Hepatic stellate cell (primary cell): Measurements from ENCODE around the gene TRAPPC12.

Experiments used
- DNase-seq: peaks from one replicate; pipeline ENCODE4 v3.0.0; 2011; ENCODE audit warnings: low spot score

The TRAPPC12 gene

GRCh38 chr2:3470166-3470651 lies 90.7 kb downstream of the TRAPPC12 start:
- DNase-seq = peak; percentile 93

DNA sequence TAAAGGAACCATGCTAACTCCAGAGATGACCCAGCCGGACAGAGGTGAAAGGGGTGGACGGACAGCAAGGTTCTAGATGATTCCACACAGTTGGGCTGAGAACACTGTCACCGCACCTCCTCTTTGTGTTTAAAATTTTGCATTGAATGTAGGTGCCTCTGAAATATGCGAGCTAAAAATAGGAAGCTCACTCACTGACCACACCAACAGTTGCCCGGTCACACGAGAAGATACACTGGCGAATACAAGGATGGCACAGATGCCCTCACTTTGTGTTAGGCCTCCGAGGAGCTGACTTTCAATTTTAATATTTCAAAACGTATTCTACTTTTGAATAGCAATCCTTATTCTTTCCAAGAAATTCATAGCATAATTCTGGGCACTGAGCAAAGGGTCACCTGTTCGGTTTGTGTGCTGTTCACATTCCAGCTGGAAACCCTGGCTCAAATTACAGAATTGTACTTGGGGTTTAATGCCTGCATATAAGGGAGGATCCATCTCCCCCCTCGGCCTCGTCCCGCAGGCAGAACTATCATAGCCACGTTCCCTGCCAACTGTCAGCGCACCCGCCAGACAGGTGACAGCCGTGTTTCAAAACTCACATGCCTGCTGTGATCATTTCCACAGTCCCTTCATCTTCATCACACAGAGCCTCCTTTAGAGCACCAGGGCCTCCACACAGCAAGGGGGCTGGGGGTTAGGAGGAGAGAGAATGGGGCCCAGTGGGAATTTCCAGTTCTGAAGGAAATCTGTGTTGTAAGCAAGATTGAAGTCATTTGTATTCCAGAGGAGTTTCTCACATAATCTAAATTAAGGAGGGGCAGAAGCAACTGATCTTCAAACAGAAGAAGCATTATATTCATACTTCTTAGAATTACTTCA lies 91.6 kb downstream of the TRAPPC12 start:
- peak; percentile 29 for DNase-seq

DNA sequence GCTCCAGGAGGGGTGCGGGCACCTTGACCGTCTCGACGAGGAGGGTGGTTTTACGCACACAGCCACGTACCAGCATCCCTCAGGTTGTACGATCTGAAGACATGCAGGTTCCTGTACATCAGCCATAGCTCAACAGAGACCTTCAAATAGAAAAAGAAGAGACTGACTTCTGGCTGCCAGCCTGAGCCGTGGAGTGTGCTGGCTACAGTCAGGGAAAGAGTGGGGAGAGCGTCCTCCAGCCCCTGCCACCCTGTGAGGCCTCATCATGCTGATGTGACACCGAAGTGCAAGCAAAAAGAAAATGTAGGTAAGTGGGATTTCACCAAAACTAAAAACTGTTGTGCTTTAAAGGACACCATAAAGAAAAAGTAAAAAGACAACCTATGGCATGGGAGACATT lies 92.8 kb downstream of the TRAPPC12 start:
- no peak for DNase-seq

DNA sequence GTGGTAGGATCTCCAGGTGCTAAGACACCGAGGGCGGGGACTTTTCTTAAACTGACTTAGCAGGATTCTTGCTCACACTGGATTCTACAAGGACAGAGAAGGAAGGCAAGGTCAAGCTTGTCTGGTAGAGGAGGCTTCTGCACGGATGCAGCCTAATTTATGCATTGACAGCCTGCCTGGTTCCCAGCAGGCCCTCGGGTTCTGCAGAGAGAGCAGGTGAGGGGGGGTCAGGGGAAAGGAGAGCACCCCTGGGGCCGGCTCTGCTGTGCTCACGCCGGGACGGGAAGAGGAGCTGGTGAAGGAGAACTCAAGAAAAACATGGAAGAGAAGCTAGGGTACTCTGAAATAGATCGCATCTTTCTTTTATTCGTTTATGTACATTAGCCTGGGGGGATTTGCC lies 93.5 kb downstream of the TRAPPC12 start:
- DNase-seq = no peak

GRCh38 chr2:3475771-3476170 lies 96.3 kb downstream of the TRAPPC12 start:
- no peak for DNase-seq

- no peak for DNase-seq
Measured at GRCh38 chr2:3476321-3476984, 97.0 kb downstream of the TRAPPC12 start.

DNA sequence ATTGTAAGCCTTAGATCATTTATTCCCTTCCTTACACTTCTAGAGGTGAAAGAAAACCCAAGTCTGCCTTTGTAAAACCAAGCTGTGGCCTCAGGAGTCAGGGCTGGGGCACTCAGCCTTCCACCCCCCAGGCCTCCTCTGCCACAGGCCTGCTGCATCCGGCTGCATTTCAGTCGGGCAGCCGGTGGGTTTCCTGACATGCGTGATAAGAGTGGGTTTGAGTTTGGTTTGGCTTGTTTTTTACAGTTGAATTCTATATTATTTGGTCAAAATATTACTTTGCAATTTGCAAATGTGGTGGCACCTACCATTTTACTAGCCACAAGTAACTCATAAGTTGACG lies 97.5 kb downstream of the TRAPPC12 start:
- DNase-seq = no peak

DNA sequence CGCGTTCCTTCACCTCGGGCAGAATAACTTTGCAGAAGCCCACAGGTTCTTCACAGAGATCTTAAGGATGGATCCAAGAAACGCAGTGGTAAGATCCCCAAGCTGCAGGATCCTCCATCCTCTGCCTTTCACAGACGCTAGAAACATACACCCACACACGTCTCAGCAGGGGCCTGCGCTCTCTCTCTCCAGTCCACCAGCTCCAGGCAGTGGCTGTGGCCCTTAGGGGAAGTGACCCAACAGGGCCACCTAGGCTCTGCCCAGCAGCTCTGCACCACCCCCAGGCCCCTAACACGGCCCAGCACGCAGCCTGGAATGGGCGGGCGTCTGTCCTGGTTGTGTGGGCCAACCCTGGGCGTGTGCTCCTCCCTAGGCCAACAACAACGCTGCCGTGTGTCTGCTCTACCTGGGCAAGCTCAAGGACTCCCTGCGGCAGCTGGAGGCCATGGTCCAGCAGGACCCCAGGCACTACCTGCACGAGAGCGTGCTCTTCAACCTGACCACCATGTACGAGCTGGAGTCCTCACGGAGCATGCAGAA lies 99.4 kb downstream of the TRAPPC12 start:
- no peak for DNase-seq

DNA sequence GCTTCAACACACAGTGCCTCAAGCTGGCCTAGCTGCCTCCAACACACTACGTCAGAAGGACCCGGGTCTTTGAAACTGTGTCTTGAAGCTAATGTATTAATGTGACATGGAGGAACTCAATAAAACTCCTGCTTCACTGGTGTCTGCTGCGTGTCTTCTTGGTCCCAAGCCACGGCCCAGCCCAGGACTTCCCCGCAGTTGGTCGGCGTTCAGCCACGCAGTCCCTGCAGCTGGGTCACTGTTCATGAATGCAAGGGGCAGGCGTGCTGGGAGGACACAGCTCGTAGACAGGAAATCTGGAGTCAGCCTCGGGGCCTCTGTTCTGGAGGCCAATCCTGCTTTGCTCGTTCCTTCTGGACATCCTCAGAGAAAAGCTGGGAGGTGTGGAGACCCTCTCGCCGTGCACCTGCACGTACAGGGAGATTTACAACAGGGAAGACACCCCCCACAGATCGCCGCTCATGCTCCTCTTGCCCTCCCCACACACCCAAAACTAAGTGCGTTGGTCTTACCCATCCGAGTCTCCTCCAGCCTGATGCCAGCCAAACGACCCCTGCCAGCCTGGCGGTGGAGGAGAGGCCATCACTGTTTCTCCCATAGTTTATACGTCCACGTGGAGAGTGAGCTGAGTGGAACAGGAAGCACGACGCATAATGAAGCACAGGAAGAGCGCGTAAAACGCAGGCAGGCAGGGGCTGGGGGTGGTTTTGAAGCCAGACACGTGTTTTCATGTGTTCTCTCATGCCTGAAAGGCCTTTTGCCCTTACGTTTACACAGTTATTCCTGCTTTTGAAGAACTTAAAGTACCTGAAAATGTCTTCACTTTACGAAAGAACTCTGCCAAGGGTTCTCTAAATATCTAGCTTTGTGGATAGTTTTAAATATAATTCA lies 100.2 kb downstream of the TRAPPC12 start:
- no peak for DNase-seq

GRCh38 chr2:3480352-3481010 lies 101.0 kb downstream of the TRAPPC12 start:
- DNase-seq = no peak

GRCh38 chr2:3481011-3481400 lies 101.5 kb downstream of the TRAPPC12 start:
- no peak for DNase-seq

- no peak for DNase-seq
Measured at GRCh38 chr2:3481736-3482362, 102.4 kb downstream of the TRAPPC12 start.

DNA sequence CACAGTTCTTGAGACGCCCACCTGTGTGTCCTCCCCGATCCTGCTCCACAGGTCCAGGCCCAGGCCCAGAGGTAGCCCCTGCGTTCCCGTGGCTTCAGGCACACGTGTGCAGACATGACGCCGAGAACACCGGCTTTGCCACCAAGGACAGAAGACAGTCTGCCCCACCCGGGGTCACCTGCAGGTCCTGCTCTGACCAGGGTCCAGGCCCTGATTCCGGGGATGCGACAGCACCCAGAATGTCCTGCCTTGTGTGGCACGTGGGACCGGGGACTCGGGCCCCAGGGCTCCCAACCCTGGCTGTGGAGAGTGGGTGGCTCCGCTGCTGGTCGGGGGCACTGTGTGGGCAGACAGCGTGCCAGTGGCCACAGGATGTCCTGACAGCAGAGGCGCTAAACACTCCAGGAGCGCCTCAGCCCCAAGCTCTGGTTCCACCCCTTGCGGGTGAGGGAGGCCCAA lies 102.9 kb downstream of the TRAPPC12 start:
- no peak for DNase-seq

GRCh38 chr2:3483227-3483985 lies 103.9 kb downstream of the TRAPPC12 start:
- DNase-seq = peak; percentile 83

DNA sequence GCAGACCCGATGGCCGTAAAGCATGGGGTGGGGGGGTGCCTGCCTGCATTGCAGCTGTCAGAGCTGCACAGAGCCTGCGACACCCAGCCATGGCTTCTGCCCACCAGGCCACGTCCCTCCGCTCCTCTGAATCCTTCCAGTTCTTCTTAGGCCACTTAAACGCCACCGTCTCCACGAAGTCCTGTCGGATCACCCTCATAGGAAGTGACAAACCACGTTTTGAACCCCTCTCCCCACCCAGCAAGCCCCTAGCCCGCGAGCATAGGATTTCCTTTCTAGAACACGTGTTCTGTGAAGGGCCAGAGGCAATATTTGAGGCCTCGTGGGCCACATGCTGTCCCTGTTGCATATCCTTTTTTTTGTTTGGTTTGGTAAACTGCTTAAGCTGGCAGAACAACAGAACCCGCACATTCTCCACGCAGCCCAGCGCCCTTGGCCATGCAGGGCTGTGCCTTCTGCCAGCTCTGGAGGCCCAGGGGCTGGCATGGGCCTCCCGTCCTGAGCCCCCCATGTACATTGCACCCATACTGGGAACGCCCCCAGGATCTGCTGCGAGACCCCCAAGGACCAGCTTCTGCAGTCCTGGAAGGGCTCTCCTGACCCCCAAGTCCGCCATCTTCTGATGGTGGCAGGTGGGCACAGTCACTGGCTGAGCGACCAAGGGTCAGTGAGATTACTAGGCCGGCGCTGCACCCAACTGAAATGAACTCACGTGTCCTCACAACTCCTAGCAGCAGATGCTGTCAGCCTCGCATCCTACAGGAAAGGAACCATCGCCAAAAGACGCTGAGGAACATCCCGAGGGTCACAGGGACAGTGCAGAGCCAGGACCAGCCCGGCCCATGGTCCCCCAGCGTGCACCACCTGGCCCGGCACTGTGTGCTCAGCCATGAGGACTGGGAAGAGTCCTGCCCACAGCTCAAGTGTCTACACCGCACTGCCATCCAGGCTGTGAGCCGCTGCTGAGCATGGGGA lies 104.8 kb downstream of the TRAPPC12 start:
- no peak for DNase-seq

DNA sequence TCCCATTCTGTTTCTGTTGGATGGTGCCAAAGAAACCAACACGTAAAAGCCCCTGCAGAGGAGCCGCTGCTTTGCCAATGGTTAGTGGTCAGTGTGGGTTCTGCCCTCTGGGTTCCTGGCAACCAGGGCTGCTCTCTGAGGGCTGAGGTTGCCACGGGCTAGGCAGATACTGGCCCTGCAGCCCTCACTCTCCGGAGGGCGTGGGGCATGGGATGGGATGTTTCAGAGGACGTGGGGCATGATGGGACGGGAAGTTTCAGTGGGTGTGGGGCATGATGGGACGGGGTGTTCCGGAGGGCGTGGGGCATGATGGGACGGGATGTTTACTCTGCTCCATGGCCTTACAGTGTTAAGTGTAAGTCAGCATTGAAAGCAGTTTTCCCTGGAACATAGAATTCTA lies 105.7 kb downstream of the TRAPPC12 start:
- DNase-seq = no peak

GRCh38 chr2:3486047-3487027 lies 106.8 kb downstream of the TRAPPC12 start:
- DNase-seq = no peak

- DNase-seq = no peak
Measured at GRCh38 chr2:3487028-3487425, 107.5 kb downstream of the TRAPPC12 start.
